Fibroblast of lung (primary cell): ENCODE results near the gene IGFBP1. TPM values are rescaled to one million over a fixed set of nuclear protein-coding genes. Genes with fewer than 3 reads are reported as not detected.

Experiments
- DNase-seq, 2 donors: peaks; one replicate each; pipeline versions ENCODE4 v3.0.0 to v3.0.0-alpha.2; 2010; ENCODE audit warnings: low read depth in 2 of 2
- H2AFZ ChIP-seq: 2 replicates; pipeline ENCODE4 v1.5.1; 2012; ENCODE audit warnings: low read length, control low read depth, inconsistent platforms
- H3K27ac ChIP-seq: 2 replicates; pipeline ENCODE4 v1.5.1; 2011; ENCODE audit warnings: low read length, control low read depth; ENCODE audit not compliant: insufficient read depth
- H3K27me3 ChIP-seq: 2 replicates; pipeline ENCODE4 v1.5.1; 2011; ENCODE audit warnings: mild to moderate bottlenecking, low read length; ENCODE audit not compliant: control insufficient read depth, insufficient read depth
- H3K36me3 ChIP-seq: 2 replicates; pipeline ENCODE4 v1.5.1; 2011; ENCODE audit warnings: low read length; ENCODE audit not compliant: control insufficient read depth, insufficient read depth
- H3K4me1 ChIP-seq: 2 replicates; pipeline ENCODE4 v1.5.1; 2011; ENCODE audit warnings: low read length; ENCODE audit not compliant: control insufficient read depth, insufficient read depth; ENCODE audit errors: extremely low read depth
- H3K4me2 ChIP-seq: 2 replicates; pipeline ENCODE4 v1.5.1; 2011; ENCODE audit warnings: low read length, control low read depth; ENCODE audit not compliant: insufficient read depth; ENCODE audit errors: extremely low read depth
- H3K4me3 ChIP-seq, 4 experiments: fragments of 200-600 bp in 1 of 4; sonication (generic) in 1 of 4; replicated peaks in 1 of 4; 2 replicates each; pipeline ENCODE4 v1.5.1; 2011 to 2016; ENCODE audit warnings: low read length in 4 of 4, low read depth in 3 of 4, mild to moderate bottlenecking in 3 of 4, control low read depth in 2 of 4, inconsistent platforms in 1 of 4, mixed read lengths in 1 of 4; ENCODE audit not compliant: insufficient read depth in 1 of 4; ENCODE audit errors: control extremely low read depth in 1 of 4
- H3K79me2 ChIP-seq: 2 replicates; pipeline ENCODE4 v1.5.1; 2012; ENCODE audit warnings: mild to moderate bottlenecking, low read length, inconsistent platforms; ENCODE audit not compliant: control insufficient read depth, insufficient read depth
- H3K9ac ChIP-seq: 2 replicates; pipeline ENCODE4 v1.5.1; 2011; ENCODE audit warnings: mild to moderate bottlenecking, low read length, control low read depth; ENCODE audit not compliant: insufficient read depth
- H3K9me3 ChIP-seq: 2 replicates; pipeline ENCODE4 v1.5.1; 2012; ENCODE audit warnings: low read depth, low read length; ENCODE audit not compliant: control insufficient read depth, insufficient read depth
- H4K20me1 ChIP-seq: 2 replicates; pipeline ENCODE4 v1.5.1; 2011; ENCODE audit warnings: low read length; ENCODE audit not compliant: control insufficient read depth, insufficient read depth; ENCODE audit errors: extremely low read depth
- EZH2 ChIP-seq: IDR thresholded peaks from 2 replicates; pipeline ENCODE4 v1.5.1; 2012; ENCODE audit warnings: low read length, control low read depth, mild to moderate bottlenecking; ENCODE audit errors: missing control alignments
- polyA plus RNA-seq, 2 donors: library from polyadenylated mRNA; depleted of rRNA in 1 of 2; stranded (reverse) in 1 of 2; unstranded in 1 of 2; fragments of >200 nt; gene quantifications; 2 replicates each; pipeline ENCODE4 v1.2.1, GENCODE V29; 2011 to 2012; ENCODE audit warnings: missing spikeins in 1 of 2
- total RNA-seq: library from RNA; depleted of rRNA; stranded (reverse); fragments of >200 nt; gene quantifications from 2 replicates; pipeline ENCODE4 v1.2.1, GENCODE V29; 2014
- TF ChIP-seq, protein P1 (sequence below), 2 donors: IDR thresholded peaks in 1 of 2; conservative IDR thresholded peaks in 1 of 2; 1 replicate in 1 of 2; 2 replicates in 1 of 2; pipeline ENCODE4 v1.5.1; 2011 to 2012; ENCODE audit warnings: low read length in 2 of 2, control low read depth in 1 of 2, inconsistent platforms in 1 of 2, low read depth in 1 of 2, mild to moderate bottlenecking in 1 of 2

IGFBP1 gene
- total and polyA plus RNA-seq, 2 donors (not counting 1 experiment from before 2014, with no cell fraction given) = not detected

DNA sequence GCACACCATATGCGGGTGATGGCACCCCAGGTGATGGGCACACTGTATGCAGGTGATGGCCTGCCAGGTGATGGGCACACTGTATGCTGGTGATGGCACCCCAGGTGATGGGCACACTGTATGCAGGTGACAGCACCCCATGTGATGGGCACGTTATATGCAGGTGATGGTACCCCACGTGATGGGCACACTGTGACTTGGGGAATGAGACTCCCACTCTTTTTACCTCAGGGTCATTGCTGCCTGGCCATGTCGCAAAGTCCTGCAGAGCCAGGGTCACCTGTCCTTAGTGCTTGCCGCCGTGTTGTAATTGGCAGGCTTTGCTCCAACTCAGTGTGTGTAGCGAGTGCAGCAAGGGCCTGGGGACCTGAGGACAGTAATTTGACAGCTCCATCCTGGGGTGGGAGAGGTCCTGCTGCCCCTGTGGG, 7.8 kb upstream of the IGFBP1 start:
- H3K36me3 ChIP-seq = no peaks in the 10 kb centered on the region
- no peaks in the 10 kb centered on the region for H3K4me1 ChIP-seq
- H3K9ac ChIP-seq = no peak overlapping the region
- H3K4me3 ChIP-seq = no peak overlapping the region
- H4K20me1 ChIP-seq = no peaks in the 10 kb centered on the region
- no peak for DNase-seq
- no peak overlapping the region for H3K4me2 ChIP-seq
- no peak overlapping the region for H2AFZ ChIP-seq
- no peaks in the 10 kb centered on the region for H3K27me3 ChIP-seq
- no peak overlapping the region for H3K27ac ChIP-seq
- no peaks in the 10 kb centered on the region for H3K9me3 ChIP-seq
- H3K79me2 ChIP-seq = no peaks in the 10 kb centered on the region
- no peak for TF ChIP-seq EZH2
- TF ChIP-seq, protein P1, sequence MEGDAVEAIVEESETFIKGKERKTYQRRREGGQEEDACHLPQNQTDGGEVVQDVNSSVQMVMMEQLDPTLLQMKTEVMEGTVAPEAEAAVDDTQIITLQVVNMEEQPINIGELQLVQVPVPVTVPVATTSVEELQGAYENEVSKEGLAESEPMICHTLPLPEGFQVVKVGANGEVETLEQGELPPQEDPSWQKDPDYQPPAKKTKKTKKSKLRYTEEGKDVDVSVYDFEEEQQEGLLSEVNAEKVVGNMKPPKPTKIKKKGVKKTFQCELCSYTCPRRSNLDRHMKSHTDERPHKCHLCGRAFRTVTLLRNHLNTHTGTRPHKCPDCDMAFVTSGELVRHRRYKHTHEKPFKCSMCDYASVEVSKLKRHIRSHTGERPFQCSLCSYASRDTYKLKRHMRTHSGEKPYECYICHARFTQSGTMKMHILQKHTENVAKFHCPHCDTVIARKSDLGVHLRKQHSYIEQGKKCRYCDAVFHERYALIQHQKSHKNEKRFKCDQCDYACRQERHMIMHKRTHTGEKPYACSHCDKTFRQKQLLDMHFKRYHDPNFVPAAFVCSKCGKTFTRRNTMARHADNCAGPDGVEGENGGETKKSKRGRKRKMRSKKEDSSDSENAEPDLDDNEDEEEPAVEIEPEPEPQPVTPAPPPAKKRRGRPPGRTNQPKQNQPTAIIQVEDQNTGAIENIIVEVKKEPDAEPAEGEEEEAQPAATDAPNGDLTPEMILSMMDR (conservative IDR thresholded peaks at IDR 0.05 in 1 of 2, IDR thresholded peaks at IDR 0.05 in 1 of 2; ENCODE audit: low read depth in 1 of 2, low read length in 2 of 2) = no peak

DNA sequence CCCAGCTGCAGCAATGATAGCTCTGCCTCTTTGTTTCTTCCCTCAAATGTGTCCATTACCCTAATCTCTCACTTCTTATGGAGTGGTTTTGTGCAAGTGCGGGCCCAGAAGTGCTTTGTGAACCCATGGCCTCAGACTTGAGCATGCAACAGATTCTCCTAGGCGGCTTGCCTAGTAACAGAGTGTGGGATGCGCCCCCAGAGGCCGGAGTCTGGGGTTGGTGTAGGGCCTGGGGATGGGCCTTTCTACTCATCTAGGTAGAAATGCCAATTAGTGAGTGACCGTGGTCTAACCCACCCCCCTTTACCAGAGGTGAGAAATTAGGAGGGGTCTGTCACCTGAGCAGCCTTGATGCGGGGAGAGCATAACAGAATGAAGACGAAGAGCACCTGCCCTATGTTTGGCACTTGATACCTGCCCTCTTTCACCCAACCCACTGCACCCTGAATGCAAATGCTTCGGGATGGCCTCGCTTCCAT, 7.0 kb upstream of the IGFBP1 start:
- H2AFZ ChIP-seq = no peak overlapping the region
- H3K36me3 ChIP-seq = no peaks in the 10 kb centered on the region
- no peak for DNase-seq
- no peaks in the 10 kb centered on the region for H3K27me3 ChIP-seq
- H4K20me1 ChIP-seq = no peaks in the 10 kb centered on the region
- H3K79me2 ChIP-seq = no peaks in the 10 kb centered on the region
- no peak overlapping the region for H3K27ac ChIP-seq
- no peaks in the 10 kb centered on the region for H3K9me3 ChIP-seq
- no peak overlapping the region for H3K4me2 ChIP-seq
- TF ChIP-seq EZH2 = no peak
- TF ChIP-seq, protein P1 (conservative IDR thresholded peaks at IDR 0.05 in 1 of 2, IDR thresholded peaks at IDR 0.05 in 1 of 2; ENCODE audit: low read depth in 1 of 2, low read length in 2 of 2) = no peak
- H3K9ac ChIP-seq = no peak overlapping the region
- no peak overlapping the region for H3K4me3 ChIP-seq
- H3K4me1 ChIP-seq = no peaks in the 10 kb centered on the region

DNA sequence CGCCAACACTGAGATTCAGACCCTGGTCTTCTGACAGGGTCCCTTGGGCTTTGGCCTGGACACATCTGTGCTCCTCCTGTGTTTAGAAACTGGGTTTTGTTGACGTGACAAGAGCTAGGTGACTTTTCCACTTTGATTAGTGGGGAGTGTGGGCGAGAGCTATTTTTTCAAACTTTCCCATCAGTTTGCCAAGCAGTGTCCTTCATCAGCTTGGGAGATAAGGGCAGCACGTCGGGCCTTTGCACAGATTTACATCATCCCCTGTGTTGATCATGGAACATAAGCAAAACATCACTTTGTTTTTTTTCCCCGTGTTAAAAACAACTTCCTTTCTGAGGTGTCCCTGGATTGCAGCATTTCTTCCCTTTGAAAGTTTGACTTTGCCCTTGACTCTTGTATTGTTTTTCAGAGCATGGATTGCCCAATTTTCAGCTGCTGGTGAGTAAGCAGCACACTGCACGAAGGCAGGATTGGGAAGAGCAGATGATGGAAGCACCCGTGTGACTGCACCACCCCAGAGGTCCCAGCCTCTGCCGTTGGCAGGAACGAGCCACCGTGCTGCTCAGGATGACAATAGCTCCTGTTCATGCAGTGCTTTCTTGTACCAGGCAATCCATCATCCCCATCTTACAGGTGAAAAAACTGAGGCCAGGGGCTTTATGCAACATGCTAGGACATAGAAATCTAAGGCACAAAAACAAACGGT, 6.4 kb upstream of the IGFBP1 start:
- H3K4me2 ChIP-seq = no peak overlapping the region
- no peaks in the 10 kb centered on the region for H3K27me3 ChIP-seq
- no peaks in the 10 kb centered on the region for H3K36me3 ChIP-seq
- H3K4me3 ChIP-seq = no peak overlapping the region
- no peak overlapping the region for H3K9ac ChIP-seq
- H3K4me1 ChIP-seq = no peaks in the 10 kb centered on the region
- no peak overlapping the region for H3K27ac ChIP-seq
- DNase-seq = peak; percentile 60 to 89
- no peaks in the 10 kb centered on the region for H3K9me3 ChIP-seq
- no peak overlapping the region for H2AFZ ChIP-seq
- H4K20me1 ChIP-seq = no peaks in the 10 kb centered on the region
- H3K79me2 ChIP-seq = no peaks in the 10 kb centered on the region
- no peak for TF ChIP-seq EZH2
- TF ChIP-seq, protein P1 (conservative IDR thresholded peaks at IDR 0.05 in 1 of 2, IDR thresholded peaks at IDR 0.05 in 1 of 2; ENCODE audit: low read depth in 1 of 2, low read length in 2 of 2) = no peak
